Neural progenitor cell (in vitro differentiated cells): ENCODE measurements around the gene MICAL2. TPM values are rescaled to one million over a fixed set of nuclear protein-coding genes. Genes with fewer than 3 reads are reported as not detected.

Experiments
- DNase-seq: peaks from one replicate; pipeline ENCODE4 v3.0.0-alpha.2; 2016; ENCODE audit warnings: low spot score
- H2AFZ ChIP-seq: fragments of 200-600 bp; sonication (generic); replicated peaks from 2 replicates; pipeline ENCODE4 v1.6.1; 2016; ENCODE audit warnings: antibody characterized with exemption
- H3F3A ChIP-seq: fragments of 200-600 bp; sonication (generic); 2 replicates; pipeline ENCODE4 v1.6.1; 2016; ENCODE audit warnings: antibody characterized with exemption, low read depth
- H3K27ac ChIP-seq: fragments of 200-600 bp; sonication (generic); 2 replicates; pipeline ENCODE4 v1.5.1; 2016; ENCODE audit warnings: mild to moderate bottlenecking
- H3K27me3 ChIP-seq: fragments of 200-600 bp; sonication (generic); 2 replicates; pipeline ENCODE4 v1.6.1; 2016; ENCODE audit warnings: mild to moderate bottlenecking, moderate library complexity
- H3K36me3 ChIP-seq: fragments of 200-600 bp; sonication (generic); 2 replicates; pipeline ENCODE4 v1.5.1; 2016
- H3K4me1 ChIP-seq: fragments of 200-600 bp; sonication (generic); 2 replicates; pipeline ENCODE4 v1.6.1; 2016; ENCODE audit warnings: mixed run types
- H3K4me2 ChIP-seq: fragments of 200-600 bp; sonication (generic); 2 replicates; pipeline ENCODE4 v1.6.1; 2016
- H3K4me3 ChIP-seq: fragments of 200-600 bp; sonication (generic); 2 replicates; pipeline ENCODE4 v1.5.1; 2016
- H3K79me2 ChIP-seq: fragments of 200-600 bp; sonication (generic); 2 replicates; pipeline ENCODE4 v1.6.1; 2016; ENCODE audit warnings: low read depth
- H3K9ac ChIP-seq: fragments of 200-600 bp; sonication (generic); 2 replicates; pipeline ENCODE4 v1.6.1; 2016
- H3K9me3 ChIP-seq: fragments of 200-600 bp; sonication (generic); 2 replicates; pipeline ENCODE4 v1.5.1; 2016; ENCODE audit warnings: low read depth
- H4K20me1 ChIP-seq: fragments of 200-600 bp; sonication (generic); 2 replicates; pipeline ENCODE4 v1.6.1; 2016; ENCODE audit warnings: low read depth
- H3K27ac Mint-ChIP-seq: 3 replicates; pipeline ENCODE4 v1.8.0; 2021; ENCODE audit warnings: mixed read lengths
- H3K27me3 Mint-ChIP-seq: 2 replicates; pipeline ENCODE4 v1.8.0; 2022; ENCODE audit warnings: low read depth, mild to moderate bottlenecking, inconsistent platforms, moderate library complexity, mixed read lengths; ENCODE audit not compliant: insufficient read depth
- H3K36me3 Mint-ChIP-seq: 3 replicates; pipeline ENCODE4 v1.8.0; 2021; ENCODE audit warnings: mixed read lengths
- H3K4me1 Mint-ChIP-seq: 3 replicates; pipeline ENCODE4 v1.8.0; 2021; ENCODE audit warnings: mixed read lengths
- H3K4me3 Mint-ChIP-seq: 3 replicates; pipeline ENCODE4 v1.8.0; 2021; ENCODE audit warnings: mild to moderate bottlenecking, moderate library complexity, mixed read lengths
- H3K9me3 Mint-ChIP-seq: 3 replicates; pipeline ENCODE4 v1.8.0; 2020; ENCODE audit warnings: mixed read lengths
- EZH2 ChIP-seq: fragments of 200-600 bp; sonication (generic); IDR thresholded peaks from 2 replicates; pipeline ENCODE4 v1.6.1; 2017; ENCODE audit warnings: antibody characterized with exemption, mild to moderate bottlenecking, moderate library complexity
- EZH2phosphoT487 ChIP-seq: fragments of 200-600 bp; sonication (generic); IDR thresholded peaks from 2 replicates; pipeline ENCODE4 v1.6.1; 2017; ENCODE audit warnings: antibody characterized with exemption
- total RNA-seq: library from RNA; depleted of rRNA; stranded (reverse); fragments of >200 nt; gene quantifications from 2 replicates; pipeline ENCODE4 v1.2.3, GENCODE V29; 2015; ENCODE audit warnings: low replicate concordance
- TF ChIP-seq, protein P1 (sequence below): fragments of 200-600 bp; sonication (generic); IDR thresholded peaks from 2 replicates; pipeline ENCODE4 v1.5.1; 2017; ENCODE audit warnings: antibody characterized with exemption, mild to moderate bottlenecking

The MICAL2 gene
- total RNA-seq, 1 donor from 2014 or later, result 0.60 TPM

DNA sequence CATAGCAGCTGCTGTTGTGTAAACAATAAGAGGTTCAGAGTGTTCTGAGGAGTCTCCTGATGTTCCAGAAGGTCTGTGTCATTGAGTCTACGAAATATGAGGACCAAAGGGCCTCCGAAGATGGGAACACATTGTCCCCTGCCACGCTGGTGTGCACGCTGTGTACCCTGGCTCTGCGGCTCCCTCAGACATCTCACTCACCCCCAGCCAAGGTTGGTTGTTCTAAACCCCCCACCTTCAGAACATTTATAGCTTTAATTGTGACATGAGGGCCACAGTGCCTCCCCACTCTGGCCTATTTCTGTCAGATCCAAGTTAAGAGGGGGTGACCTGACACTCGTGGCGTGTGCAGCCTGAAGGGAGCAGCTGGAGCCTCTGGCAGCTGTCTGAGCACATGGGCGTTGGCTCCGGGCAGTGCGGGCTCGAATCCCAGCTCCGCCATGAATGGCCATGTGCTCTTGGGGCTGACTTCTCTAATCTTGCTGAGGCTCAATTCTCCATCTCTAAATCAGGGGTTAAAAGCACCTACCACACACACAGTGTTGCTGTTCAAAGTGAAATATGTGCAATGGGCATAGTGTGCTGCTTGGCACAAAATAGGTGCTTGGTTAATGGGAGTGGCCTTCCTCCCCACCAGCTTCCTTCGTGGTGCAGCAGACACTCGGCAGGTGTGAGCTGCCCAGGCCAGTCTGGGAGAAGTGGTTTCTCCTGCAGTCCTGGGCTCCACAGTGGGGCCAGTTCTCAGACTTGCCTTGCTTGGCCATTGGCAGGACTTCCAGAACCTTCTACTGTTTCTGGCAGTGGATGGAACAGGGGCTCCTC lies 39.7 kb upstream of the MICAL2 start:
- TF ChIP-seq EZH2phosphoT487 (no peak), EZH2 (no peak)
- TF ChIP-seq, protein P1, sequence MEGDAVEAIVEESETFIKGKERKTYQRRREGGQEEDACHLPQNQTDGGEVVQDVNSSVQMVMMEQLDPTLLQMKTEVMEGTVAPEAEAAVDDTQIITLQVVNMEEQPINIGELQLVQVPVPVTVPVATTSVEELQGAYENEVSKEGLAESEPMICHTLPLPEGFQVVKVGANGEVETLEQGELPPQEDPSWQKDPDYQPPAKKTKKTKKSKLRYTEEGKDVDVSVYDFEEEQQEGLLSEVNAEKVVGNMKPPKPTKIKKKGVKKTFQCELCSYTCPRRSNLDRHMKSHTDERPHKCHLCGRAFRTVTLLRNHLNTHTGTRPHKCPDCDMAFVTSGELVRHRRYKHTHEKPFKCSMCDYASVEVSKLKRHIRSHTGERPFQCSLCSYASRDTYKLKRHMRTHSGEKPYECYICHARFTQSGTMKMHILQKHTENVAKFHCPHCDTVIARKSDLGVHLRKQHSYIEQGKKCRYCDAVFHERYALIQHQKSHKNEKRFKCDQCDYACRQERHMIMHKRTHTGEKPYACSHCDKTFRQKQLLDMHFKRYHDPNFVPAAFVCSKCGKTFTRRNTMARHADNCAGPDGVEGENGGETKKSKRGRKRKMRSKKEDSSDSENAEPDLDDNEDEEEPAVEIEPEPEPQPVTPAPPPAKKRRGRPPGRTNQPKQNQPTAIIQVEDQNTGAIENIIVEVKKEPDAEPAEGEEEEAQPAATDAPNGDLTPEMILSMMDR, result no peak
- no peaks in the 10 kb centered on the region for H3K36me3 ChIP-seq
- no peak overlapping the region for H3K27ac Mint-ChIP-seq

DNA sequence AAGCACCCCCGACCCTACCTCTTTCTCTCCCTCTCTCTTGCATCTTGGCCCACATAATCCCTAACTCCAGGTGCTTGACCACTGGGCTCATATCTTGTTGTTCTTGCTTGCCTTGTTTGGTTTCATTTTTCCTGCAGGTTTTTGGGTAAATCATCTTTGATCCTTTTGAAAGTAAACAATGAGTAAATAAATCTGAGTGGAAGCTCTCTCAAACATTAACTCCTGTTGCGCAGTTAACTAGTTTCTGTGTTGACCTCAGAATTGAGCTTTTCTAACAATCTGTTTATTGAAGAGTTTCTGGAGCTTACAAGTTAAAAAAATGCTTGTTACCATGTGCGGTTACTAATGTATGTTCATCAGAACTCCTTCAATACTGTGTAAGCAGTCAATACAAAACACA lies 38.8 kb upstream of the MICAL2 start:
- Histone ChIP-seq H3K27ac (no peak overlapping the region), H3K36me3 (no peaks in the 10 kb centered on the region), H2AFZ (no peak overlapping the region), H3K79me2 (no peaks in the 10 kb centered on the region), H3K27me3 (no peaks in the 10 kb centered on the region), H3K4me1 (peaks cover 18% of the 10 kb centered on the region), H4K20me1 (no peaks in the 10 kb centered on the region), H3K9me3 (no peaks in the 10 kb centered on the region), H3K4me3 (no peak overlapping the region), H3F3A (peaks cover 16% of the 10 kb centered on the region), H3K4me2 (no peak overlapping the region), H3K9ac (no peak overlapping the region)
- Mint-ChIP-seq H3K4me1 (peaks cover 36% of the 10 kb centered on the region), H3K27me3 (peaks cover 8% of the 10 kb centered on the region), H3K36me3 (no peaks in the 10 kb centered on the region), H3K27ac (no peak overlapping the region), H3K4me3 (no peak overlapping the region), H3K9me3 (no peaks in the 10 kb centered on the region)
- no peak for DNase-seq
- TF ChIP-seq, protein P1, result no peak
- TF ChIP-seq EZH2 (no peak), EZH2phosphoT487 (no peak)

More for the DNA sequence above, 39.7 kb upstream of the MICAL2 start:
- Mint-ChIP-seq H3K36me3 (no peaks in the 10 kb centered on the region), H3K4me1 (peaks cover 35% of the 10 kb centered on the region), H3K27me3 (peaks cover 10% of the 10 kb centered on the region), H3K4me3 (no peak overlapping the region), H3K9me3 (no peaks in the 10 kb centered on the region)
- H2AFZ ChIP-seq, result no peak overlapping the region
- no peak overlapping the region for H3K27ac ChIP-seq
- no peaks in the 10 kb centered on the region for H3K79me2 ChIP-seq
- no peak overlapping the region for H3K9ac ChIP-seq
- H3F3A ChIP-seq, result peaks cover 17% of the 10 kb centered on the region
- no peak overlapping the region for H3K4me3 ChIP-seq
- H4K20me1 ChIP-seq, result no peaks in the 10 kb centered on the region
- H3K4me2 ChIP-seq, result no peak overlapping the region
- H3K27me3 ChIP-seq, result no peaks in the 10 kb centered on the region
- H3K9me3 ChIP-seq, result no peaks in the 10 kb centered on the region
- DNase-seq, result no peak
- H3K4me1 ChIP-seq, result peaks cover 21% of the 10 kb centered on the region

DNA sequence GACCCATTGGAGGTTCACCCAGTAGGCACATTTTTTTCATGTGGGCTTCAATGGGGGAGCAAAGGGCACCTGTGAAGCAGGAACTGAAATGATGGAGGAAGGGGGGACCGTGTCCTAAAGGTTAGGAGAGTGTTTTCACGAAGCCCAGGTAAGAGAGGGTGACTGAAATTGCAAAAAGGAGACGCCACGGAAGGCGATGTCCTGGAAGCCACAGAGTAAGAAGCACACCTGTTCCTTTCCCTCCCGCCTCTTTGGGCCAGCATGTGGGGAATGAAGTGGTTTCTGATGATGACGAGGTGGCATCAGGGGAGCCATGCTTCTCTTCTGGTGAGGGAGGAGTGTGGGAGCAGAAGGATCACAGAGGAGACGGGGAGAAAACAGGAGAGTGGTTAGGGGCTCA lies 37.0 kb upstream of the MICAL2 start:
- Histone ChIP-seq H3F3A (no peaks in the 10 kb centered on the region), H3K27me3 (no peaks in the 10 kb centered on the region), H3K4me1 (no peaks in the 10 kb centered on the region), H3K9ac (no peak overlapping the region), H3K4me2 (no peak overlapping the region), H2AFZ (no peak overlapping the region), H4K20me1 (no peaks in the 10 kb centered on the region), H3K27ac (no peak overlapping the region), H3K79me2 (no peaks in the 10 kb centered on the region), H3K36me3 (no peaks in the 10 kb centered on the region), H3K4me3 (no peak overlapping the region), H3K9me3 (no peaks in the 10 kb centered on the region)
- no peak for DNase-seq
- H3K27ac Mint-ChIP-seq, result no peak overlapping the region
- TF ChIP-seq EZH2 (no peak), EZH2phosphoT487 (no peak)
- TF ChIP-seq, protein P1, result no peak
- peaks cover 8% of the 10 kb centered on the region for H3K27me3 Mint-ChIP-seq
- H3K9me3 Mint-ChIP-seq, result no peaks in the 10 kb centered on the region
- H3K4me1 Mint-ChIP-seq, result peaks cover 30% of the 10 kb centered on the region
- no peaks in the 10 kb centered on the region for H3K36me3 Mint-ChIP-seq
- no peak overlapping the region for H3K4me3 Mint-ChIP-seq
